ENCODE measurements around the gene CUX1. TPM values are rescaled to one million over a fixed set of nuclear protein-coding genes. Genes with fewer than 3 reads are reported as not detected.

Gene CUX1
- total RNA-seq, 1 donor from 2014 or later = 66.4 TPM

- Mint-ChIP-seq H3K27ac (no peak overlapping the region), H3K9me3 (no peaks in the 10 kb centered on the region), H3K4me3 (no peak overlapping the region), H3K27me3 (ENCODE audit: insufficient read depth, low read depth) (peaks cover 2% of the 10 kb centered on the region), H3K4me1 (peaks cover 16% of the 10 kb centered on the region), H3K36me3 (no peaks in the 10 kb centered on the region)
- Histone ChIP-seq H3K9me3 (ENCODE audit: low read depth) (no peaks in the 10 kb centered on the region), H3F3A (ENCODE audit: low read depth) (no peaks in the 10 kb centered on the region), H3K79me2 (ENCODE audit: low read depth) (no peaks in the 10 kb centered on the region), H3K4me2 (no peak overlapping the region), H3K27me3 (no peaks in the 10 kb centered on the region), H2AFZ (replicated peaks) (no peak overlapping the region), H4K20me1 (ENCODE audit: low read depth) (no peaks in the 10 kb centered on the region), H3K27ac (no peak overlapping the region), H3K4me3 (no peak overlapping the region), H3K9ac (no peak overlapping the region), H3K36me3 (no peaks in the 10 kb centered on the region), H3K4me1 (no peaks in the 10 kb centered on the region)
- DNase-seq (ENCODE audit: low spot score) = no peak
- TF ChIP-seq EZH2 (IDR thresholded peaks at IDR 0.05) (no peak), CTCF (IDR thresholded peaks at IDR 0.05) (no peak), EZH2phosphoT487 (IDR thresholded peaks at IDR 0.05) (no peak)
These were observed 452.9 kb downstream of the CUX1 start for GRCh38 chr7:102270178-102270887.

GRCh38 chr7:102271158-102271798, 453.9 kb downstream of the CUX1 start:
- Histone ChIP-seq H3K27me3 (no peaks in the 10 kb centered on the region), H3K4me1 (no peaks in the 10 kb centered on the region), H3K9ac (no peak overlapping the region), H4K20me1 (ENCODE audit: low read depth) (no peaks in the 10 kb centered on the region), H3K27ac (no peak overlapping the region), H3K4me2 (no peak overlapping the region), H2AFZ (replicated peaks) (no peak overlapping the region), H3K4me3 (no peak overlapping the region), H3K9me3 (ENCODE audit: low read depth) (no peaks in the 10 kb centered on the region), H3F3A (ENCODE audit: low read depth) (no peaks in the 10 kb centered on the region), H3K79me2 (ENCODE audit: low read depth) (no peaks in the 10 kb centered on the region), H3K36me3 (no peaks in the 10 kb centered on the region)
- Mint-ChIP-seq H3K9me3 (no peaks in the 10 kb centered on the region), H3K4me3 (no peak overlapping the region), H3K27ac (no peak overlapping the region), H3K27me3 (ENCODE audit: insufficient read depth, low read depth) (peaks cover 5% of the 10 kb centered on the region), H3K36me3 (no peaks in the 10 kb centered on the region), H3K4me1 (peaks cover 15% of the 10 kb centered on the region)
- DNase-seq (ENCODE audit: low spot score) = no peak
- no peak for TF ChIP-seq CTCF (IDR thresholded peaks at IDR 0.05)
- no peak for TF ChIP-seq EZH2phosphoT487 (IDR thresholded peaks at IDR 0.05)
- no peak for TF ChIP-seq EZH2 (IDR thresholded peaks at IDR 0.05)

GRCh38 chr7:102272075-102272916, 454.9 kb downstream of the CUX1 start:
- no peaks in the 10 kb centered on the region for H3K4me1 ChIP-seq
- no peak overlapping the region for H3K4me2 ChIP-seq
- no peak overlapping the region for H3K4me3 ChIP-seq
- H3K4me1 Mint-ChIP-seq = peaks cover 10% of the 10 kb centered on the region
- H3K9me3 Mint-ChIP-seq = no peaks in the 10 kb centered on the region
- H3K27me3 ChIP-seq = no peaks in the 10 kb centered on the region
- H3F3A ChIP-seq (ENCODE audit: low read depth) = no peaks in the 10 kb centered on the region
- peak overlapping the region; percentile 39 for H2AFZ ChIP-seq (replicated peaks)
- H4K20me1 ChIP-seq (ENCODE audit: low read depth) = no peaks in the 10 kb centered on the region
- DNase-seq (ENCODE audit: low spot score) = peak; percentile 88
- H3K9ac ChIP-seq = no peak overlapping the region
- no peaks in the 10 kb centered on the region for H3K79me2 ChIP-seq (ENCODE audit: low read depth)
- H3K36me3 Mint-ChIP-seq = no peaks in the 10 kb centered on the region
- no peaks in the 10 kb centered on the region for H3K9me3 ChIP-seq (ENCODE audit: low read depth)
- no peak overlapping the region for H3K27ac Mint-ChIP-seq
- H3K27me3 Mint-ChIP-seq (ENCODE audit: insufficient read depth, low read depth) = peaks cover 5% of the 10 kb centered on the region
- no peak overlapping the region for H3K4me3 Mint-ChIP-seq
- H3K27ac ChIP-seq = no peak overlapping the region
- TF ChIP-seq EZH2 (IDR thresholded peaks at IDR 0.05) (no peak), CTCF (IDR thresholded peaks at IDR 0.05) (peak; percentile 98)
- H3K36me3 ChIP-seq = no peaks in the 10 kb centered on the region

All from neural progenitor cell (in vitro differentiated cells).